ENCODE data around the gene CD276.
"Not testable (repeated sequence)": the region's sequence is repeated elsewhere in the genome, so short reads cannot be mapped to it uniquely, and the experiment has no call there.

Gene CD276

GRCh38 chr15:73710321-73710720 is 26.1 kb downstream of the CD276 start:
- no peak for DNase-seq

GRCh38 chr15:73711526-73711925 is 27.3 kb downstream of the CD276 start:
- DNase-seq (no peak), ATAC-seq (no peak)

More at GRCh38 chr15:73710321-73710720, 26.1 kb downstream of the CD276 start:
- no peak for ATAC-seq

- DNase-seq (no peak), ATAC-seq (no peak)
These were observed 27.9 kb downstream of the CD276 start for GRCh38 chr15:73712107-73712506.

- DNase-seq, result no peak
- no peak for ATAC-seq
These were observed 30.6 kb downstream of the CD276 start for GRCh38 chr15:73714695-73715301.

GRCh38 chr15:73715417-73715816 is 31.2 kb downstream of the CD276 start:
- no peak for DNase-seq
- ATAC-seq, result no peak

GRCh38 chr15:73716417-73716816 is 32.2 kb downstream of the CD276 start:
- no peak for ATAC-seq
- no peak for DNase-seq

DNA sequence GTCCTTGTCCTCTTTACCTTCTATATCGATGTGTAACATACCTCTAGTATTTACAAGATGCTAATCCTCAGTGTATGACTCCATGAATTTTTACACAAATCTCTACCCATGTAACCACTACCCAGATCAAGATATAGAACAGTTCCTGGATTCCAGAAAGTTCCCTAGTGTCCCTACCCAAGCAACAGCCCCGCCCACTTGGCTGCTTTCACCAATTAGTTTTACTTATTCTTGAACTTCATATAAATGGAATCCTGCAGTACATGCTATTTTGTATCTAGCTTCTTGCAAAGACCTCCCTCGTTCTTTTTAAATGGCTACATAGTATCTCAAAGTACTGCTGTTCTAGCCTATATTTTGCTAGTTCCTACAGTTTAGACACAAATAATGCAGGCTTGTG is 33.0 kb downstream of the CD276 start:
- DNase-seq (no peak), ATAC-seq (no peak)

GRCh38 chr15:73717802-73718201 is 33.6 kb downstream of the CD276 start:
- DNase-seq, result no peak
- no peak for ATAC-seq

DNA sequence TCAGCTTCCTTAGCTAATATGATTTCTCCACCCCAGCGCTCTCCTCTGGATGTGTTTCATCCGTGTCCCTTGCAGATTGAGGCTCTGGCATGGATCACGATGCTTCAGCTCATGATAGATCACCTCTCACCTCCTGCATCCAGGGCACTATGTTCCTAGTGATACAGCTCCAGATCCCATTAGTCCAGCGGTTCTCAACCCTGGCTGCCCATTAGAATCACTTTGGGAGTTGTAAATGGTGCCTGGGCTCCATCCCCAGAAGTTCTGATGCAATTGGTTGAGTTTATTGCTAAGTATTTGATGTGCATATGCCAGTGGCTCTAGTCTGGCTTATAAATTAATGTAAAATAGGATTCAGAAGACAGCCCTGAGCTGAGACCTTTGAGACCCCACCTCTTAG is 34.5 kb downstream of the CD276 start:
- DNase-seq, result no peak
- no peak for ATAC-seq

GRCh38 chr15:73722425-73722824 is 38.2 kb downstream of the CD276 start:
- no peak for ATAC-seq
- DNase-seq, result no peak

- DNase-seq (no peak), ATAC-seq (no peak)
These were observed 39.0 kb downstream of the CD276 start for GRCh38 chr15:73723191-73723590.

DNA sequence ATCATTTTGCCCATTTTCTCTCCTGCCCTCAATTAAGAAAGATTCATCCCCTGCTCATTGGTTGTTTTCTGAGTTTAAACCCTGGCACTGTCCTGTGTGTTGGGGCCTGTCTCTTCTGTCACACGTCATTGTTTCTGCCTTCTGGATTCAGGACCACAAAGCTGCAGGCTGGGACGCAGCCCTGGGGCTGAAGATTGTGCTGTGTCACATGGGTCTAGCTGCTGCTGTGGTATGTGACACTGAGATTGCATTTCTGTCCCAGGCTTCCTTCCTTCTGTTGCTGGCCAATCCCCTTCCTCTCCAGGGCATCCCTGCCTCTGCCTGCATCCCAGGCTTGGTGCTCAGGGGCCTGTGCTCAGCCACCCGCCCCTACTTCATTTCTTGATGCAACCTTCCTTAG is 40.0 kb downstream of the CD276 start:
- ATAC-seq (no peak), DNase-seq (no peak)

- ATAC-seq (no peak), DNase-seq (no peak)
These were observed 43.3 kb downstream of the CD276 start for GRCh38 chr15:73727330-73727976.

GRCh38 chr15:73732051-73732450 is 47.9 kb downstream of the CD276 start:
- not testable (repeated sequence) for DNase-seq, ATAC-seq

- ATAC-seq (no peak), DNase-seq (no peak)
These were observed 48.7 kb downstream of the CD276 start for GRCh38 chr15:73732930-73733329.

DNA sequence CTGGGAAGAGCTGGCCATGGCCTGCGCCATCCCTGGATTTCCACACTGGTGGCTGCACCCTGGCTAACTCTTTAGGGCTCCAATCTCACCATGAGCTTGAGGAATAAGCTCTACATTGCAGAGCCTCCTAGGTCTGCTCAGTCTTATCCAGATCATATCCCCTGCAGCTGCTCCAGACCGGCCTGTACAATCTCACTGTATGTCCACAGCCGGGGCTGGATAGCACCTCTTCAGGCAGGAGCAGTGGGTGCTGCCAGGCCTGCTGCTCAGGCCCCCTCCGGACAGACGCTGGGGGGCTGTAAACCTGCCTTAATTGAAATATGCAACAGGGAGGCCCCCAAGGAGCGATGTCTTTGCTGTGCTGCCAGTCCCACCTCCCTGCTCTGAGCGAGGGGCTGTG is 53.4 kb downstream of the CD276 start:
- ATAC-seq, result no peak
- DNase-seq, result no peak

DNA sequence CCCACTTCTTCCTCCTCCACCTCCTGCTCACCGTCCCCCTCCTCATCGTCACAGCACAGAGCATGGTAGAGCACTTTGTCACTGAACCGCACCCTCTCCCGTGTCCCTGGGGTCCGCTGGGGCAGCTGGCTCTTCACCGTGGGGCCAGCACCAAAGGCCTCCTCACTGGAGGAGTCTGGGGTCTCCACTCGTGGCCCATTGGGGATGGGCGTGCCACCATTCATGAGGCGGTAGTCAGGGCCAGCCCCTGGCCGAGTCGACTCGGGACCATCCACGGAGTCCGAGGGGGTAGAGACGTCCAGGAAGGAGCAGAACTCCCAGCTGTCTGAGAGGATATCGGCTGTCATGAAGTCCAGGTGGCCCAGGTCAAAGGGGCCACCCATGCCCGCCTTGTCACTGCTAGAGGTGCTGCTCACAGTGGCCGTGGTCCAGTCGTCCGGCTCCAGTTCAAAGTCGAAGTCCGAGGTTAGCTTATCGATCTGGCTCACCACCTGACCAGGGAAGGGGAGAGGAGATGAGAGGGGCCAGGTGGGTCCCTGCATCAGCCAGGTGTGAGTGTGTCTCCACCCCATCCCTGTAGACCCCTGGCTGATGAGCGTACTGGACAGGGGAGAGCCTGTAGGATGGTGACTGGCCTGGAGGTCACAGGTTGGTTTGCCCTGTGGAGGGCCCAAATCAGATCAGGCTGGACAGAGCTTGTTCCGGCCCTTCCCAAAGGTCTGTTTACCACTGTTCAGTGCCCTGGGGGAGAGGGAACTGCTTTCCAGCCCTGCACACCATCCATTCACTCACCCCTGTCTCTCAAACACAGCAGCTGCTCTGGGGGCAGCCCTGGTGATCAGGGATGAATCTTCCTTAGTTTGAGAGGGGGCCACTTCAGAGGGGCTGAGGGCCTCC is 56.2 kb downstream of the CD276 start:
- DNase-seq (no peak), ATAC-seq (no peak)

GRCh38 chr15:73741321-73741836 is 57.2 kb downstream of the CD276 start:
- ATAC-seq (no peak), DNase-seq (no peak)

- DNase-seq, result no peak
- no peak for ATAC-seq
These were observed 60.1 kb downstream of the CD276 start for GRCh38 chr15:73744293-73744692.

GRCh38 chr15:73745073-73745472 is 60.9 kb downstream of the CD276 start:
- ATAC-seq, result no peak
- no peak for DNase-seq

DNA sequence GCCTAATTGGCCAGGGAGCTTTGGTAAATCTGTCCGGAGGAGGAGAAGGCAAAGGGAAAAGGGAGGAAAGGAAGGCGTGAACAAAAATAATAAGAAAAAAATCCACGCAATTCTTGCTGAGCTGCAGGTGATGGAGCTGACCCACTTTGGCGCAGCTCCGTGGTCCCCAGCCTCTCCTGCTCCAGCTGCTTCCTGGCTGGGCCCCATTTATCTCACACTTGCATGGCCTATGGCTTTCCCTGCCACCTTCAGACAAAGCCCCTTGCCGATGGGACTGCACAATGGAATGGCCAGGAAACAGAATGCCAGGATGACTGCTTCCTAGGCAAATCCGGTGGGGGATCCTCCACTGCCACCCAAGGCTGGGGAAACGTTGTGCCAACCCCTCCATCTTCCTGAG is 62.1 kb downstream of the CD276 start:
- ATAC-seq (no peak), DNase-seq (no peak)

DNA sequence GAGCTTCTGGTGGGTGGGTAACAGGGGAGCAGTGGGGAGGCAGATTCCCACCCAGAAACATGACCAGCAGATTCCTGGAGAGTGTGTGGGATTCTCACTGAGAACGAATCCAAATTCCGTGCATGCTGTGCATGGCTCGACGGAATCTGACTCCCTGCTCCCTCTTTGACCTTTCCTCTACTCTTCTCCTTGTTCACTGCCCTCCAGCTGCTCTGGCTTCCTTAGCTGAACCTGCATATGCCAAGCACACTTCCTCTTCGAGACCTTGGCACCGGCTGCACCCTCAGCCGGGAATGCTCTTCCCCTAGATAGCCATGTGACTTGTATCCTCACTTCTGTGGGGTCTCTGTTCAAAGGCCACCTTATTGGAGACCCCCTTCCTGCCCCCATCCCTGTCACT is 62.7 kb downstream of the CD276 start:
- DNase-seq (no peak), ATAC-seq (no peak)
